ENCODE data around the gene AK5.
"Not testable (repeated sequence)": the region's sequence is repeated elsewhere in the genome, so short reads cannot be mapped to it uniquely, and the experiment has no call there.

The AK5 gene

DNA sequence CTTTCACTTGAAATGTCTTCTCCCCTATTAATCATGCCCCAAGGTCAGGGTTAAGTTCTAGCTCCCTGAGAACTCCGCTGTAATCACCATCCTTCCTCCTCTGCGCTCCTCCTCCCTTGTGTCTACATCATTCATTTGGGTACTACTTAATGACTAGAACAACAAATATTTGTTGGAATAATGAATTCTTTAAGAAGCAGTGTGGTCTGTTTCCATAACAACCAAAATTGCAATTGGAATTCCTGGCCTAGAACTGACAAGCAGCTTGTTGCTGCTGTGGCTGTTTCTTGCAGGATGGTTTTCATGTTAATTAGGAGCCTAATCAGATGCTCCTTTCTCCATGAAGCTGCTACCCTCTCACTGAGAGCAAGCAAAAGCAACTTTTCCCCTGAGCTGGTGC lies 208.1 kb downstream of the AK5 start:
- Histone ChIP-seq H3K27ac (ENCODE audit: low read length) (no peak overlapping the region), H3K27me3 (ENCODE audit: insufficient read depth, low read length) (no peaks in the 10 kb centered on the region), H3K36me3 (ENCODE audit: insufficient read depth, low read depth, low read length) (no peaks in the 10 kb centered on the region), H3K4me3 (ENCODE audit: low read length) (no peak overlapping the region), H3K4me1 (ENCODE audit: insufficient read depth, low read length) (peaks cover 11% of the 10 kb centered on the region; the same call in 1 of the 2 replicates), H3K9me3 (ENCODE audit: insufficient read depth, low read depth, low read length) (no peaks in the 10 kb centered on the region), H3K9ac (ENCODE audit: low read depth, low read length) (peak overlapping the region; percentile 30; the same call in 1 of the 2 replicates)

DNA sequence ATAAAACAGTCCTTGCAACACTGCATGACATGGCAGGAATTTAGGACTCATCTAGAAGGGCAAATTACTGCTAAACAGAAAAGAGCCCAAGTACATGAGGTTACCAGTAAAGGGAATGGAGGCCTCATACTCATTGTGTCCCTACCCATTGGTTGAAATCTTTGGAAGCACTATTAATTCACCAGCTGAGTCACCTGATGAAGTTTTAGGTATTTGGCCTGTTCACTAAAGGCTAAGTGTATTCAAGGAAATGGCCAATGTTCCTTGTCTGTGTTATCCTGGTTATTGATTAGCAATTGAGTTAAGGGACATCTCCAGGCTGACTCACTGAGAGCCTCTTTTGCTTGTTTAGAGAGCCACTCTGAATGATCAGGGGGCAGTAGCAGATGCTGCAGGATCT lies 212.2 kb downstream of the AK5 start:
- H3K27ac ChIP-seq (ENCODE audit: low read length), result no peak overlapping the region
- peaks cover 11% of the 10 kb centered on the region; the same call in 1 of the 2 replicates for H3K4me1 ChIP-seq (ENCODE audit: insufficient read depth, low read length)
- no peaks in the 10 kb centered on the region for H3K27me3 ChIP-seq (ENCODE audit: insufficient read depth, low read length)
- H3K4me3 ChIP-seq (ENCODE audit: low read length), result no peak overlapping the region
- H3K9me3 ChIP-seq (ENCODE audit: insufficient read depth, low read depth, low read length), result no peaks in the 10 kb centered on the region
- no peak overlapping the region for H3K9ac ChIP-seq (ENCODE audit: low read depth, low read length)
- H3K36me3 ChIP-seq (ENCODE audit: insufficient read depth, low read depth, low read length), result no peaks in the 10 kb centered on the region

DNA sequence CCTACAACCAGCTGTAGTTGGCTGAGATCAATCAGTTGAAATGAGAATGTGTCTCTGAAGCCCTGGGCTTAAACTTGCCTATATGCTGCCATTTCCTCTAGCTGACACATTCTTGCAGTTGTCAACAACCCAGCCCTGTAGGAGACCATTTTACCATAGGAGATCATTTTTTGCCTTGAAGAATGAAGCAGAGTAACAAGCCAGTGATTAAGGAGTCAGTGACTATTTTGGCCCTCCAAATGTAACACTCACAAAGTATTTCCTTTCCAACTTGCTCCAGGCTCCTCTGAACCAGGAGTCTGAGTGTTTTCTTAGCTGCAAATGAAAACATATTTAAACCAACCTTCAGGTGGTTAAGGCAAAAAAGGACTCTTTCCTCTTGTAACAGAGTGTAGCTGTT lies 217.1 kb downstream of the AK5 start:
- Histone ChIP-seq H3K4me1 (ENCODE audit: insufficient read depth, low read length) (no peaks in the 10 kb centered on the region), H3K4me3 (ENCODE audit: low read length) (no peak overlapping the region), H3K27me3 (ENCODE audit: insufficient read depth, low read length) (no peaks in the 10 kb centered on the region), H3K27ac (ENCODE audit: low read length) (no peak overlapping the region), H3K9ac (ENCODE audit: low read depth, low read length) (no peak overlapping the region), H3K36me3 (ENCODE audit: insufficient read depth, low read depth, low read length) (no peaks in the 10 kb centered on the region), H3K9me3 (ENCODE audit: insufficient read depth, low read depth, low read length) (no peaks in the 10 kb centered on the region)

DNA sequence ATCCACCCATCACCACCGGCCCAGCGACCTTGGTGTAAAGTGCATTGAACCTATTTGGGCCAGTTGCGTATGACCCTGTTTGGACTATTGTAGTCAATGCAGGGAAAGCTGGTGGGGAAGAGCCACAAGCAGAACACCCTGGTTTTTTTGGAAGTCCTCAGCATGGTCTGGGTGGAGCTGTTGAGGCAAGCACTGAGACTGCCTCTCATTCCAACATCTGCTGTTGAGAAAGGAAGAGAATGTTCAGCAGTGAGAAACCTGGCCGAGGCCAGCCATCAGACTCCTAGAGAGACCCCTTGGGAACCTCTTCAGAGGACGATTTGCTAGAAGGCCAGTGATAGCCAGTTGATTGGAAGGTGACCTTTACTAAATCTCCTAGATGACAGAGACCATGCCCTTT lies 217.6 kb downstream of the AK5 start:
- no peak overlapping the region for H3K9ac ChIP-seq (ENCODE audit: low read depth, low read length)
- no peaks in the 10 kb centered on the region for H3K36me3 ChIP-seq (ENCODE audit: insufficient read depth, low read depth, low read length)
- H3K9me3 ChIP-seq (ENCODE audit: insufficient read depth, low read depth, low read length), result no peaks in the 10 kb centered on the region
- H3K27me3 ChIP-seq (ENCODE audit: insufficient read depth, low read length), result no peaks in the 10 kb centered on the region
- H3K4me3 ChIP-seq (ENCODE audit: low read length), result no peak overlapping the region
- no peaks in the 10 kb centered on the region for H3K4me1 ChIP-seq (ENCODE audit: insufficient read depth, low read length)
- no peak overlapping the region for H3K27ac ChIP-seq (ENCODE audit: low read length)

DNA sequence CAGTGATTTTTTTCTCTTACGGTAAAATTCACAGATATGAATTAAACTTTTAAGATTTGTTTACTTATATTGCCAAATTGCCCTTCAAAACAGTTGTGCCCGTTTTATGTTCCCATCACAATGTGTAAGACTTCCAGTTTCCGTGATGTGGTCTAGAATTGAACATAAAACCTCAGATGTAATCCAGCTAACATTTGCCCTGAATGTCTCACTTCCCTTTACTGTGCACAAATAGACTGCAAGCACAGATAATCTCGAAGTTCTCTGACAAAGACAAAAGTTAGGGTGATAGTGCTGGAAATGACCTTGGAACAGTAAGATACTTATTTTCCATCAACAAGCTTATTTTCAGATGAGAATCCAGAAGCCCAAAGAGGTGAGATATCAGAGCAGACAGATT lies 223.2 kb downstream of the AK5 start:
- Histone ChIP-seq H3K4me3 (ENCODE audit: low read length) (no peak overlapping the region), H3K36me3 (ENCODE audit: insufficient read depth, low read depth, low read length) (no peaks in the 10 kb centered on the region), H3K9ac (ENCODE audit: low read depth, low read length) (no peak overlapping the region), H3K27me3 (ENCODE audit: insufficient read depth, low read length) (no peaks in the 10 kb centered on the region), H3K27ac (ENCODE audit: low read length) (no peak overlapping the region), H3K4me1 (ENCODE audit: insufficient read depth, low read length) (no peaks in the 10 kb centered on the region), H3K9me3 (ENCODE audit: insufficient read depth, low read depth, low read length) (no peaks in the 10 kb centered on the region)

DNA sequence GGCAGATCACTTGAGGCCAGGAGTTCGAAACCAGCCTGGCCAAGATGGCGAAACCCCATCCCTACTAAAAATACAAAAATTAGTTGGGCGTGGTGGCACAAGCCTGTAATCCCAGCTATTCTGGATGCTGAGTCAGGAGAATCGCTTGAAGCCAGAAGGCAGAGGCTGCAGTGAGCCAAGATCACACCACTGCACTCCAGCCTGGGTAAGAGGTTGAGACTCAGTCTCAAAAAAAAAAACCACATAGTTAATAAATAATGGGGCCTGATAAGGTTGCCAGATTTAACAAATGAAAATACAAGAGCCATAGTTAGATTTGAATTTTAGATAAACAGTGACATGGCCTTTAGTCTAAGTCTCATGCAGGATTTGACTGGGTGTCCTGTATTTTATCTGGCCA lies 225.0 kb downstream of the AK5 start:
- Histone ChIP-seq H3K4me3 (ENCODE audit: low read length) (no peak overlapping the region), H3K9ac (ENCODE audit: low read depth, low read length) (no peak overlapping the region), H3K27me3 (ENCODE audit: insufficient read depth, low read length) (no peaks in the 10 kb centered on the region), H3K36me3 (ENCODE audit: insufficient read depth, low read depth, low read length) (no peaks in the 10 kb centered on the region), H3K4me1 (ENCODE audit: insufficient read depth, low read length) (no peaks in the 10 kb centered on the region), H3K27ac (ENCODE audit: low read length) (no peak overlapping the region), H3K9me3 (ENCODE audit: insufficient read depth, low read depth, low read length) (no peaks in the 10 kb centered on the region)

DNA sequence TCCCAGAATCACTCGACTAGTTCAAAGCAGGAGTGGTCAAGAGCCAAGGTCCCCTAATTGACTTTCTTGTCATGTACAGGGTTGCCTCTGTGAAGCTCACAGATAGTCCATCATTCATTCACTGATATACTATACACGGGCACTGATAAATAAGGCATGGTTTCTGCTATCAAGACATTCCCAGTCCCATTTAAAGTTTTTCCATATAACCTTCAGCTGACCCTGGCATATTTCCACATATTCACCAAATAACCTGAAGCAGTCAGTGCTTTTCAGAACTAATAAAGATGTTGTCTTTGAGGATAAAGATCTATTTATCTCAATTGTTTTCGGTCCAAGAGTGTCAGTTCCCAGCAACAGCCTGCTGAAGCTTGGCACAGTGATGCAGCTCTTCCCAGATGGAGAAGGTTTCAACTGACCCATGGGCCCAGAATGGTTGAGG lies 227.3 kb downstream of the AK5 start:
- no peaks in the 10 kb centered on the region for H3K9me3 ChIP-seq (ENCODE audit: insufficient read depth, low read depth, low read length)
- H3K4me1 ChIP-seq (ENCODE audit: insufficient read depth, low read length), result peaks cover 3% of the 10 kb centered on the region; the same call in 1 of the 2 replicates
- no peak overlapping the region for H3K4me3 ChIP-seq (ENCODE audit: low read length)
- H3K27me3 ChIP-seq (ENCODE audit: insufficient read depth, low read length), result no peaks in the 10 kb centered on the region
- H3K9ac ChIP-seq (ENCODE audit: low read depth, low read length), result no peak overlapping the region
- H3K27ac ChIP-seq (ENCODE audit: low read length), result no peak overlapping the region
- H3K36me3 ChIP-seq (ENCODE audit: insufficient read depth, low read depth, low read length), result no peaks in the 10 kb centered on the region

DNA sequence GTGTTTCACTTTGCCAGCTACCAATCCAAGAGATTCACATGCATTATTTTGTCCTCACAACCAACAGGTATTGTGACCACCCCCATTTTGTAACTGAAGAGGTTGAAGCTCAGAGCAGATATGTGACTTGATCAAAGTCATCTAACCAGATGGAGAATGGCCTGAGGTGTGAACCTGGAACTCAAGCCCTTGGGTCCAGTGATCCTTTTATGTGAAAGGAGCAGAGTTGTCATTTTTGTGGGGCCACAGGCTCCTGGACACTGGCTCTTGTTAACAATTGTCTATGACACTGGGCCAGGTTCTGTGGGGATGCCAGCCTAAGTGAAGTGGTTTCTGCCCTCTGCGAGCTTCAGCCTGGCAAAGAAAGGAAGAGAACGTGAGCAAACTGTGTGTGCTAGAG lies 228.1 kb downstream of the AK5 start:
- no peak overlapping the region for H3K9ac ChIP-seq (ENCODE audit: low read depth, low read length)
- H3K9me3 ChIP-seq (ENCODE audit: insufficient read depth, low read depth, low read length), result no peaks in the 10 kb centered on the region
- H3K27ac ChIP-seq (ENCODE audit: low read length), result no peak overlapping the region
- H3K4me1 ChIP-seq (ENCODE audit: insufficient read depth, low read length), result peaks cover 11% of the 10 kb centered on the region; the same call in 1 of the 2 replicates
- H3K4me3 ChIP-seq (ENCODE audit: low read length), result no peak overlapping the region
- H3K36me3 ChIP-seq (ENCODE audit: insufficient read depth, low read depth, low read length), result no peaks in the 10 kb centered on the region
- H3K27me3 ChIP-seq (ENCODE audit: insufficient read depth, low read length), result no peaks in the 10 kb centered on the region

DNA sequence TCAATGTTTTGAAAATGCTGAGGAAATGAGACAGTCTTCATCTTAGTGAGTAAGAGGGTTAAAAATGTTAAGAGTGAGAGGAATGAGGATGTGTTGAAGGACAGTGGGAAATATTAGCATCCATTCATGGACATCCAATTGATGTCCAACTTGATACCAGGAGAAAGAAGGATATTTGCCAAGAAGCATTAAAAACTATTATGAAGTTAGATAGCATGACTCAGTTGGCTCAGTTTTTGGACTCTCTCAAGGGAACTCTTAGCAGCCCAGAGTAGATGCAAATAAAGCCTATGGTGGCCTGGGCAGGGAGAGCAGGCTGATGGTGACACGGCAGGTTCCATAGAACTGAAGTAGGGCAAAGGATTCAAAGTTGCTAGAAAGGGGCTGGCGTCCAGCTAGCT lies 229.6 kb downstream of the AK5 start:
- Histone ChIP-seq H3K9me3 (ENCODE audit: insufficient read depth, low read depth, low read length) (no peaks in the 10 kb centered on the region), H3K36me3 (ENCODE audit: insufficient read depth, low read depth, low read length) (no peaks in the 10 kb centered on the region), H3K4me3 (ENCODE audit: low read length) (no peak overlapping the region), H3K9ac (ENCODE audit: low read depth, low read length) (no peak overlapping the region), H3K27me3 (ENCODE audit: insufficient read depth, low read length) (no peaks in the 10 kb centered on the region), H3K4me1 (ENCODE audit: insufficient read depth, low read length) (peaks cover 22% of the 10 kb centered on the region), H3K27ac (ENCODE audit: low read length) (no peak overlapping the region)

DNA sequence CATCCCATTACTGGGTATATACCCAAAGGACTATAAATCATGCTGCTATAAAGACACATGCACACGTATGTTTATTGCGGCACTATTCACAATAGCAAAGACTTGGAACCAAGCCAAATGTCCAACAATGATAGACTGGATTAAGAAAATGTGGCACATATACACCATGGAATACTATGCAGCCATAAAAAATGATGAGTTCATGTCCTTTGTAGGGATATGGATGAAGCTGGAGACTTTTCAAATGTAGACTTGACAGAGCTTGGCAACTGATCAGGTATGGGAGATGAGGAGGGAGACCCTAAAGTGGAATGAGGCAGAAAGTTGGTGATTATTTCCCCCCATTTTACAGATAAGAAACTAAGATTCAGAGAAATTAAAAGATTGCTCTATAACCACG lies 230.8 kb downstream of the AK5 start:
- H3K27ac ChIP-seq (ENCODE audit: low read length); H3K4me3 ChIP-seq (ENCODE audit: low read length); H3K36me3 ChIP-seq (ENCODE audit: insufficient read depth, low read depth, low read length); H3K27me3 ChIP-seq (ENCODE audit: insufficient read depth, low read length); H3K9ac ChIP-seq (ENCODE audit: low read depth, low read length); H3K9me3 ChIP-seq (ENCODE audit: insufficient read depth, low read depth, low read length): not testable (repeated sequence)
- H3K4me1 ChIP-seq (ENCODE audit: insufficient read depth, low read length), result peaks cover 22% of the 10 kb centered on the region

DNA sequence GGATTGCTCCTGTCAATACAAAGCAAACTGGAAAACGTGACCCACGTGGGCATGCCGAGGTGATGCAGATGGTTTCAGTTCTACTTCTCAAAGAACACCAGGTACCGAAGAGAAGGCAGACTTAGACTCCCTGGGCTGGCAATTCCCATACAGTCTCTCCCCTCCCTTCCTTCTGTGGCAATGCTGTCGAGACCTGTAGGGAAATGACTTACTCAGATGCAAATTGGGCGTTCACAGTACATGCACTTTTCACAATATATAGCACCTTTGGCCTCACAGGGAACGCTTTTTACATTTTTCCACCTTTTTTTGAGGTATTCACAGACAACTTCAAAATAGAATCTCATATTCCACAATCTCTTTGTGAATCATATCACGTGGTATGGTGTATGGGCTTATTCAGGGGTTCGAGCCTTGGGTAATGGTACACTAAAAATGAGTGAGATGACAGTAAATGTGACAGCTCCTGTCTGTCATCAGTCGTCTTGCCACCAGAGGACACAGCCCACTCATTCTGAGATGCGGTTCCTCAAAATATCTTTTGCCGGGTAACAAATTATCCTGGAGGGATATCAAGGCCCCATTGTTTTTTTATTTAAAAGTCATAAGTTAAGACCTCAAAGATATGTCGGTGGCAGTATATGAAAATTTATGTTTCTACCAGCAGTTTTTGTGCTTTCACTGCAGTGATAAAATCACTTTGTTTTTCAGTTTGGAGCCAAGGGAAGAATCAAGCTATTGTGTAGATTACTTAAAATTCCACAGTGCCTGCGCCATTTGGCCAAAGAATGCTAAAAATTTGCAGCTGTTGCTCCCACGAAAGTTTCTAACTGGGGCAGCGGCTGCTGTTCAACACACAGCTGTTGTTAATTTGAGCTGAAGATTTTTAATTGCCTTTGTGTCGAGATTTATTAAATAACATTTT lies 232.3 kb downstream of the AK5 start:
- Histone ChIP-seq H3K27me3 (ENCODE audit: insufficient read depth, low read length) (no peaks in the 10 kb centered on the region), H3K9ac (ENCODE audit: low read depth, low read length) (peak overlapping the region; percentile 68; the same call in 1 of the 2 replicates), H3K27ac (ENCODE audit: low read length) (no peak overlapping the region), H3K4me3 (ENCODE audit: low read length) (peak overlapping the region; percentile 34; the same call in 1 of the 2 replicates), H3K9me3 (ENCODE audit: insufficient read depth, low read depth, low read length) (no peaks in the 10 kb centered on the region), H3K36me3 (ENCODE audit: insufficient read depth, low read depth, low read length) (no peaks in the 10 kb centered on the region), H3K4me1 (ENCODE audit: insufficient read depth, low read length) (peaks cover 22% of the 10 kb centered on the region)
